ENCODE results near the gene ERC2.

Gene ERC2

DNA sequence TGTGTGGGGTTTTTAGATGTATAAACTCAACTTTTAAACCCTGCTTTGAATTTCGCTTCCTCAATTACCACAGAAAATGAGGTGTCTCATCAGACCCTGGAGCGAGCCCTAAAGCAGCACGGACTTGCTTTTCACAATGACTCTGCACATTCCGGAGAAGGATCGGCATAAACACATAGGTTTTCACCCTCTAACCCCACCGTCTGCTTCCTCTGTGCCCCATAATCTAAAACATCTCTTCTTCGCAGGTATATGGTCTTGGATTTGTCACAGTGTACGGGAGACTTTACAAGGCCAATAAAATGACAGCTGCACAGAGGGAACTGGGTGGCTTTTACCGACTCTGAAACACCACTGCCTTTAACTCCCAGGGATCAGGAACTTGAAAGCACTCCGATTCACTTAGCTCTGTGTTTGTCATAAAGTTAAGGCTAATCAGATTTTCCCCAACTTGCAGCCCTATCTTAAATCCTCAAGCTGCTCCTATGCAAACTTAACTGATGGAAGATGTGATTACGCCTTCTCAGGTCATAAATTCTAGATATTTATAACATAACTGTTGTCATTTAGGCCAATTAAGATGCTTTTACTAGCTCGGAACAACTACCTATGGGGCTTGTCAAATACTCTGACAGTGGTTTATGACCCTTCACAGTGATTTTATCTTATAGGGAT, 847.8 kb downstream of the ERC2 start:
- peak; percentile 33 for DNase-seq (ENCODE audit: insufficient read length, low spot score)
- no peak for FAIRE-seq

- no peak for FAIRE-seq
- DNase-seq (ENCODE audit: insufficient read length, low spot score), result no peak
These were observed 849.0 kb downstream of the ERC2 start for GRCh38 chr3:55619046-55619808.

GRCh38 chr3:55617385-55617784, 850.9 kb downstream of the ERC2 start:
- no peak for DNase-seq (ENCODE audit: insufficient read length, low spot score)
- FAIRE-seq, result no peak

DNA sequence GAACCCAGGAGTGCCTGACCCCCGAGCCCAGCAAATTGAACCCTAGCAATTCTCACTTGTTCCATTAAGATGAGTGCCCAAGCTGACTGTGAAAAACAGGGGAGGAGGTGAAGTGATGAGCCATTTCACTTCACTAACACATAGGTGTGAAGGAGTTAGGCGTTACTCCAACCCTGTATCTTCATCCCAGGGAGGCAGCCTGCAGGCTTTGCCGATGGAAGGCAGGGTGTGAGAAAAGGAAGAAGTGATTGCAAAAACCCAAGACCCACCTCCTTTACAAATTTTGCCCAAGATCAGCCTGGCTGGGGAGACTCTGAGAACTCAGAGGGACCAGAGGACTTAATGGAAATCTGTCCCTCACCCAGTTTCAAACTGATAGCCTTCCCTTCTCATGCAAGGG, 851.5 kb downstream of the ERC2 start:
- no peak for FAIRE-seq
- DNase-seq (ENCODE audit: insufficient read length, low spot score), result no peak

DNA sequence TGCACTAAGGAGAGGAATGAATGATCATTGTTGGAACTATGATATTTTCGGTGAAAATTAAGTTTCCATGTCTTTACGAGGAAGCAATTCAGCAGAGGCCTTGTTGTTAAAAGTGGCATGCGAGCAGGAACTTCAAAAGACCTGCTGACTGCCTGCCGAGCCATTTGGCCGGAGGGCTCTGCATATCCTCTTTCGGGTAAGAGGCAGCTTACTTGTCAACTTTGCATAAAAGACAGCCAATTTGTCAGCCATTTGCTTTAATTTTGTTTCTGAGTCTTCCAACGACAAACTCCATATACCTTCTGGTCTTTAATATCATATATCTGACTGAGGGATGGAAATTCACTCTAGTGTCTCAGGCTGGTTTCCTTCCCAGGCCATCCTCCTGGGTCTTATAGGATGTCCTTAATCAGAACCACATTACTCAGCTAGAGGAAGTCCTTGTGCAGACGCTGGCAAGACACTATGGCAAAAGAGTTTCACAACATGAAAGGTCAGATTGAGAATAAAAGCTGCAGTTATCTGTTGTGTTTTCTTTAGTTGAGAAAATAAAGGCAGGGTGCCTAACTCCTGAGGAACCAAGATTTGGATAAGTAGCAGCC, 852.5 kb downstream of the ERC2 start:
- DNase-seq (ENCODE audit: insufficient read length, low spot score), result no peak

DNA sequence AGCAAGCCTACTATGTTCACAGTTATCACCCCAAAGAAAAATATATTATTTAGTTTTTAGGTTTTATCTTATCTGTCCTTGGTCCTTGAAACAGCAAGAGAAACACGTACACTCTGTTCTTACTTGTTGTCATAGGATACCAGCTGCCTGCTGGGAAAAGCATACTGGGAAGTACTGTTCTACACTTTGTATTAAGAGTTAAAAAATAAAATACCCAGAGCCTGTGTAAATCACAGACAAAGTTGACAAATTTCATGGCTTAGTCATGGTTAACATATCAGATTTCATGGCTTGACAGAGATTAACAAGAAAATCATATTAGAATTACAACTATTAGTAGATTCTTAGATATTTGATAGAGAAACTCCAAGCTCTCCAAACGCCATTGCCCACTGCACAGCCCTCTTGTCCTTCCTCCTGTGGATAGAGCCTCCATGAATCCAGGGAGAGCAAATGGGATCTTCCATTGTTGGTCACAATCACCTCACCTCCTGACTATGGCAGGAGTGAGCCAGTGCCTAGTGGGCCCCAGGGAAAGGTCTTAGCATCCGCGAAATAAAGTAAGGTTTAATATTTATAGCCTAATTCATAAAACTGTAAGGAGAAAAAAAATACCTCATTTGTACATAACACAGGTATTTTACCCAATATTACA, 853.1 kb downstream of the ERC2 start:
- FAIRE-seq (no peak), DNase-seq (ENCODE audit: insufficient read length, low spot score) (no peak)

More for the DNA sequence above, 852.5 kb downstream of the ERC2 start:
- no peak for FAIRE-seq

GRCh38 chr3:55611121-55611520, 857.1 kb downstream of the ERC2 start:
- FAIRE-seq, result no peak
- no peak for DNase-seq (ENCODE audit: insufficient read length, low spot score)

GRCh38 chr3:55609230-55609827, 858.9 kb downstream of the ERC2 start:
- no peak for DNase-seq (ENCODE audit: insufficient read length, low spot score)
- no peak for FAIRE-seq

DNA sequence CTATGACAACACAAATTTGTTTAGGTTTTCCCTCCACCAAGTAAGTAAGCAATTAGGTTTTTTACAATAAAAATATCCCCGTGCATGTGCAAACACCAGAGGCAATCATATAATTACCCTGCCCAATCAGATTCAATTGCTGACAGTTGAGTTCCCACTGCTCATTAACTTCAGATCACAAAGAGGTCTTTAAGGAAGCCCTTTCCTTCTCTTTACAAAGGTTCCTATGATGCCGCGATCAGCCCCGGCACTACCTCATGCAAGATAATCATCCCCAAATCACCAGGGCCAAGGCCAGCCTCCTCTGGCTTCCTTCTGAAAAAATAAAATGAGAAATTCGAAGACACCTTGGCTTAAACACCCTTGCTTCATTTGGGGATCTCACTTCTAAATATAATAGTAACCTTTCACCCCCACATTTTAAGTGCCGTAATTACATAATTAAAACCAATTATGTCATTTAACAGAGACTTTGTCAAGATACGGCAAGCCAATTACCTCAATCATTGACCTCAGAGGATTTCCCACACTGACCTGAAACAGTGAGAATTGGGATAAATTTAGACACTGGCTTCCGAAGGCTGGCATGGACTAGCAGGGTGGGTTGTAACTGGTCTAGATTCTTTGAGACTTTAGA, 859.8 kb downstream of the ERC2 start:
- FAIRE-seq (no peak), DNase-seq (ENCODE audit: insufficient read length, low spot score) (no peak)

GRCh38 chr3:55607844-55608243, 860.4 kb downstream of the ERC2 start:
- DNase-seq (ENCODE audit: insufficient read length, low spot score) (no peak), FAIRE-seq (no peak)

- FAIRE-seq, result no peak
- DNase-seq (ENCODE audit: insufficient read length, low spot score), result no peak
These were observed 861.1 kb downstream of the ERC2 start for GRCh38 chr3:55607175-55607574.

DNA sequence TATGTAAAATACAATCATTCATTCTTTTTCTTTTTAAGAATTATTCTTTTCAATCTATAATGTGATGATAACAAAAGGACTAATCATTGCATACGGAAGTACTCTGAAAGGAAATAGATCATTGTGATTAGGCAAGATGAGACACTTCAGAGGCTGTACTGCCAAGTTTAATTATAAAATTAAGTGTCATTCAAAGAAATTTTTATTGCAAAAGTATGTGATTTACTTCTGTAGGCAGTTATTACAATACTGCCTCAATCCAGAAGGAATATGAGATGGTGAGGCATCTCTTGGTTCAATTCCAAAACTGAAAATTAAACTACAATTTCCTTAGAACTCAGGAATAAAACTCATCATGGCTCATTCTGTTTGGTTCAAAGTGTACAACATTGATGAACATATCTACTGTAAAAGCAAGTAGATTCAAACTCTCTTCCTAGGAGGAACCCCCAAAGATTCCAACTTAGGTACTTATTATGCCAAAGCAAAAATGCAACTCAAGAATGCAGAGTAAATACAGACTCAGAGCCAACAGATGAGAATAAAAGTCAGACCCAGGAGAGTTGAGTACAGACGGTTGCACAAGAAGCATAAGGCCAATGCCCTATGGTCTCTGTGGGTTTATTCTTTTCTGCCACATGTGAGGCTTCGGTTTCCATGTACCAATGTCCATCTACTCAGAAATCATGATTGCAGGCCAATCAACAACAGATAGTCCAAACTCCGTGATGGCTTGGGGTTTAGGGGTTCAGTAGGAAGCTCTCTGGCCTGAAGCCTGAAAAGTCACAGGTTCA, 862.6 kb downstream of the ERC2 start:
- no peak for FAIRE-seq
- no peak for DNase-seq (ENCODE audit: insufficient read length, low spot score)

GRCh38 chr3:55604846-55605245, 863.4 kb downstream of the ERC2 start:
- no peak for DNase-seq (ENCODE audit: insufficient read length, low spot score)
- FAIRE-seq, result no peak

DNA sequence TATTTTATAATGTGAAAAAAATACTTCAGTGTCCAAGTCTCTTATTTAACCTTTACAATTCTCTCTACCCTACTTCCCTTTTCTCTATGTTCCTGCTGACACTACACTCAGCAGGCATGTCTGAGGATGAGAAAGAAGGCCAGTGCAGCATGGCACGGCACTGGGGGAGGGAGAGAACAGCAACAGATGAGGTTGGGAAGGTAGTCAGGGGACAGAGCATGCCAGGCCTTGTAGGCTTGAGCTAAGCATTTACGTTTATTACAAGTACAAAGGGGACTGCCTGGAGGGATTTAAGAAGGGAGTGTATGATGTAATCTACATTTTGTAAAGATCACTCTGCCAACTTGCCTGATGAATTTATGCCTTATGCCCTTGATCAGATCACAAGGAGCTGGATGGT, 863.9 kb downstream of the ERC2 start:
- FAIRE-seq (no peak), DNase-seq (ENCODE audit: insufficient read length, low spot score) (no peak)

DNA sequence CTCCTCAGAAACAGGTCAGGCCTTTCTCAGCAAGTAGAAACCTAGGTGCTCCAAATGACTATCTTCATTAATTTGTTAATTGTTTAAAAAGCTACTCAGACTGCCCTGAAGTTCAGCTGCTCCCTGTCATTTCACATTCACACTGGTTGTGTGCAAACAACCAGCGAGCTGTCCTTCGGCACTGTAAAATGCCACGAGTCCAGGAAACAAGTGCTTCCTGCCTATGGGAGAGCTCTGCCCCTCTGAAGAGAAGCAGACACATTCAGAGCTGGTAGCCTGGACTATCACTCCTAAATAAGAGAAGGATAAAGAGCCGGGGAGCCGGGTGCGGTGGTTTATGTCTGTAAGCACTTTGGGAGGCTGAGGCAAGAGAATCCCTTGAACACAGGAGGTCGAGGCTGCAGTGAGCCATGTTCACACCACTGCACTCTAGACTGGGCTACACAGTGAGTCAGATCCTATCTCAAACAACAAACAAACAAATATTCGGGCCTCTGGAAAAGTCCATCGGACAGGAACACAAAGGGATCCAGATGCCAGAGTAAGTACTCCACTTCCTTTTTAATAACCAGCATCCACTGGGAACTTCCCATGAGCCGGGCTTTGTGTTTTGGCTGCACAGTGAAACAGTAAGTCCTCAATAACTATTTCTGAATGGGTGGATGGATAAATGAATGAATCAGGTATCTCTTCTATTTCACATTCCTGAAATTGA, 866.7 kb downstream of the ERC2 start:
- DNase-seq (ENCODE audit: insufficient read length, low spot score) (no peak), FAIRE-seq (no peak)

GRCh38 chr3:55598224-55598623, 870.0 kb downstream of the ERC2 start:
- no peak for DNase-seq (ENCODE audit: insufficient read length, low spot score)
- no peak for FAIRE-seq

DNA sequence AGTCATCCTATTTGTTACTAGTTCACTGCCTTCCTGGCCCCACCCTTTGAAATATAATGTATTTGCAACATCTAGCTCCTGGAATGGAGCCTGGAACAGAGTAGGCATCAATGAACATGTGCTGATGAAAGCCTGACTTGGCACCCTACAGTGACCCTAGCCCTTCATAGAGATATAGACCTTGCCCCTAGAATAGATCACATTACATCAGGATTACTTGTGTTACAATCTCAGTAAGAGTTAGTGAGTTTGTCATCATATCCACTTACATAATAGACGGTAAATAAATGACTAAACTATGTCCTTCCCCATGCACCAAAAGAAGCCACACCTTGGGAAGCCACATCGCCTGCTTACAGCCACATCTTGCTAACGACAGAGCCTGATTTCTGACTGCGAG, 870.6 kb downstream of the ERC2 start:
- DNase-seq (ENCODE audit: insufficient read length, low spot score), result no peak
- no peak for FAIRE-seq

DNA sequence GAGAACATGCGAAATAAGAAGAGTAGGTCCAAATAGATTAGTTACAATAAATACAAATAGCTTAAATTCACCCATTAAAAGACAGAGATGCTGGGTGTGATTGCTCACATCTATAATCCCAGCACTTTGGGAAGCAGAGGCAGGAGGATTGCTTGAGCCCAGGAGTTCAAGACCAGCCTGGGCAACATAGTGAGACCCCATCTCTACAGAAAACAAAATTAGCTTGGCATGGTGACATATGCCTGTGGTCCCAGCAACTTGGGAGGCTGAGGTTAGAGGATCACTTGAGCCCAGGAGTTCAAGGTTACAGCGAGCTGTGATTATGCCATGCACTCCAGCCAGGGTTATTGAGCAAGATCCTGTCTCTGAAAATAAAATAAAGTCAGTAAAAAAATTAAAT, 872.1 kb downstream of the ERC2 start:
- no peak for FAIRE-seq
- DNase-seq (ENCODE audit: insufficient read length, low spot score), result no peak

GRCh38 chr3:55595420-55595819, 872.8 kb downstream of the ERC2 start:
- FAIRE-seq (no peak), DNase-seq (ENCODE audit: insufficient read length, low spot score) (no peak)
